ENCODE measurements around the gene SF3B3. TPM values are rescaled to one million over a fixed set of nuclear protein-coding genes. Genes with fewer than 3 reads are reported as not detected.

Gene SF3B3
- total and polyA plus RNA-seq, 2 donors (not counting 3 experiments of a cell fraction or from before 2014, with no cell fraction given): 167 to 324 TPM

GRCh38 chr16:70572926-70573270 is 49.3 kb downstream of the SF3B3 start:
- no peak overlapping the region for H2AFZ ChIP-seq (ENCODE audit: low read depth, low read length)
- dilution Hi-C loops (cut with MboI; ENCODE audit: extremely low pct_ligation_motif_present, low sequenced_read_pairs): no loop called here
- FAIRE-seq (no peak), DNase-seq (ENCODE audit: low read depth, low spot score) (no peak)
- peak overlapping the region; percentile 50 for H3K9ac ChIP-seq (replicated peaks; ENCODE audit: extremely low read depth, insufficient read depth, low read length)
- ChIA-PET POLR2A (interaction anchor here (1.0 to 1.5 kb wide), 2 partner anchors 18 to 62 kb away, joined by 4 to 5 read pairs; no protein-coding TSS in a partner anchor), CTCF (interaction anchor here (1.2 to 15.0 kb wide), 12 partner anchors 8 to 198 kb away, joined by 3 to 175 read pairs (median 6); no protein-coding TSS in a partner anchor)
- peaks cover 27 to 29% of the 10 kb centered on the region in 2 experiments for H3K36me3 ChIP-seq (ENCODE audit: control insufficient read depth in 2 of 2, extremely low read depth in 1 of 2, insufficient read depth in 2 of 2, low read length in 2 of 2)
- H3K27ac ChIP-seq (ENCODE audit: insufficient read depth, low read depth, low read length): peak overlapping the region; percentile 92
- intact Hi-C loops (cut with micrococcal nuclease): loop anchor here (1.0 to 10.0 kb wide), 5 partner anchors 16 to 202 kb away; no protein-coding TSS in a partner anchor
- TF ChIP-seq GATA2 (IDR thresholded peaks at IDR 0.05; ENCODE audit: insufficient read depth, insufficient read length, low read depth, low read length): no peak
- TF ChIP-seq POLR2A (IDR thresholded peaks at IDR 0.05; ENCODE audit: low read depth, low read length): no peak
- TF ChIP-seq, protein P1, sequence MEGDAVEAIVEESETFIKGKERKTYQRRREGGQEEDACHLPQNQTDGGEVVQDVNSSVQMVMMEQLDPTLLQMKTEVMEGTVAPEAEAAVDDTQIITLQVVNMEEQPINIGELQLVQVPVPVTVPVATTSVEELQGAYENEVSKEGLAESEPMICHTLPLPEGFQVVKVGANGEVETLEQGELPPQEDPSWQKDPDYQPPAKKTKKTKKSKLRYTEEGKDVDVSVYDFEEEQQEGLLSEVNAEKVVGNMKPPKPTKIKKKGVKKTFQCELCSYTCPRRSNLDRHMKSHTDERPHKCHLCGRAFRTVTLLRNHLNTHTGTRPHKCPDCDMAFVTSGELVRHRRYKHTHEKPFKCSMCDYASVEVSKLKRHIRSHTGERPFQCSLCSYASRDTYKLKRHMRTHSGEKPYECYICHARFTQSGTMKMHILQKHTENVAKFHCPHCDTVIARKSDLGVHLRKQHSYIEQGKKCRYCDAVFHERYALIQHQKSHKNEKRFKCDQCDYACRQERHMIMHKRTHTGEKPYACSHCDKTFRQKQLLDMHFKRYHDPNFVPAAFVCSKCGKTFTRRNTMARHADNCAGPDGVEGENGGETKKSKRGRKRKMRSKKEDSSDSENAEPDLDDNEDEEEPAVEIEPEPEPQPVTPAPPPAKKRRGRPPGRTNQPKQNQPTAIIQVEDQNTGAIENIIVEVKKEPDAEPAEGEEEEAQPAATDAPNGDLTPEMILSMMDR (IDR thresholded peaks at IDR 0.05; ENCODE audit: extremely low read depth in 1 of 2, insufficient read depth in 1 of 2, low read depth in 1 of 2, low read length in 2 of 2): no peak
- TF ChIP-seq JUN (IDR thresholded peaks at IDR 0.05; ENCODE audit: borderline replicate concordance, insufficient read depth, insufficient read length, low read depth): no peak
- no peak for TF ChIP-seq MYC (IDR thresholded peaks at IDR 0.05; ENCODE audit: low read depth, low read length)
- TF ChIP-seq MAX (IDR thresholded peaks at IDR 0.05; ENCODE audit: insufficient read depth, insufficient read length): no peak
- no peak for TF ChIP-seq EZH2 (IDR thresholded peaks at IDR 0.05; ENCODE audit: borderline replicate concordance, low read depth, low read length, severe bottlenecking)
- TF ChIP-seq FOS (IDR thresholded peaks at IDR 0.05; ENCODE audit: borderline replicate concordance, insufficient read depth, low read length): no peak
- no peak for TF ChIP-seq POLR2AphosphoS5 (IDR thresholded peaks at IDR 0.05; ENCODE audit: insufficient read depth, low read depth, low read length)
- H3K4me2 ChIP-seq (ENCODE audit: insufficient read depth, low read length): peak overlapping the region; percentile 67
- H4K20me1 ChIP-seq (replicated peaks; ENCODE audit: control insufficient read depth, extremely low read depth, insufficient read depth, low read length): no peaks in the 10 kb centered on the region
- peaks cover 8% of the 10 kb centered on the region for H3K79me2 ChIP-seq (ENCODE audit: control insufficient read depth, insufficient read depth, low read length)
- peak overlapping the region in 1 of 3 experiments; percentile 12 for H3K4me3 ChIP-seq (replicated peaks in 1 of 3; ENCODE audit: insufficient read depth in 1 of 3, low read depth in 1 of 3, low read length in 3 of 3)
- no peaks in the 10 kb centered on the region for H3K9me1 ChIP-seq (replicated peaks; ENCODE audit: control insufficient read depth, extremely low read depth, insufficient read depth, low read length)
- H3K4me1 ChIP-seq (ENCODE audit: control insufficient read depth, extremely low read depth, insufficient read depth, low read length): peaks cover 67% of the 10 kb centered on the region
- no TSS peak for BruUV-seq (replicated peaks)
- H3K27me3 ChIP-seq (ENCODE audit: control insufficient read depth in 2 of 2, insufficient read depth in 2 of 2, low read length in 2 of 2): no peaks in the 10 kb centered on the region
- no peaks in the 10 kb centered on the region for H3K9me3 ChIP-seq (replicated peaks; ENCODE audit: control insufficient read depth, insufficient read depth, low read length)

Data from endothelial cell of umbilical vein (primary cell).